ENCODE measurements around the gene TNIK. TPM values are rescaled to one million over a fixed set of nuclear protein-coding genes. Genes with fewer than 3 reads are reported as not detected.

The TNIK gene
- total RNA-seq, 4 donors from 2014 or later = 30.3 to 39.0 (median 36.8) TPM

GRCh38 chr3:171283183-171283847, 176.9 kb downstream of the TNIK start:
- Histone ChIP-seq H3K36me3 (no peaks in the 10 kb centered on the region), H3K4me1 (peaks cover 32 to 69% (median 56%) of the 10 kb centered on the region in 4 donors), H3K27ac (replicated peaks in 1 of 4) (peak overlapping the region; percentile 66 to 79 (median 76)), H3K9me3 (no peaks in the 10 kb centered on the region), H3K4me3 (no peak overlapping the region), H3K27me3 (no peaks in the 10 kb centered on the region)
- intact Hi-C loops (cut with DNase I) = no loop called here
- DNase-seq (ENCODE audit: extremely low spot score) = no peak
- TF ChIP-seq POLR2A (IDR thresholded peaks at IDR 0.05; ENCODE audit: low read depth) = no peak
- TF ChIP-seq POLR2AphosphoS5 (IDR thresholded peaks at IDR 0.05) = no peak
- no peak for TF ChIP-seq EP300 (IDR thresholded peaks at IDR 0.05)
- TF ChIP-seq, protein P1, sequence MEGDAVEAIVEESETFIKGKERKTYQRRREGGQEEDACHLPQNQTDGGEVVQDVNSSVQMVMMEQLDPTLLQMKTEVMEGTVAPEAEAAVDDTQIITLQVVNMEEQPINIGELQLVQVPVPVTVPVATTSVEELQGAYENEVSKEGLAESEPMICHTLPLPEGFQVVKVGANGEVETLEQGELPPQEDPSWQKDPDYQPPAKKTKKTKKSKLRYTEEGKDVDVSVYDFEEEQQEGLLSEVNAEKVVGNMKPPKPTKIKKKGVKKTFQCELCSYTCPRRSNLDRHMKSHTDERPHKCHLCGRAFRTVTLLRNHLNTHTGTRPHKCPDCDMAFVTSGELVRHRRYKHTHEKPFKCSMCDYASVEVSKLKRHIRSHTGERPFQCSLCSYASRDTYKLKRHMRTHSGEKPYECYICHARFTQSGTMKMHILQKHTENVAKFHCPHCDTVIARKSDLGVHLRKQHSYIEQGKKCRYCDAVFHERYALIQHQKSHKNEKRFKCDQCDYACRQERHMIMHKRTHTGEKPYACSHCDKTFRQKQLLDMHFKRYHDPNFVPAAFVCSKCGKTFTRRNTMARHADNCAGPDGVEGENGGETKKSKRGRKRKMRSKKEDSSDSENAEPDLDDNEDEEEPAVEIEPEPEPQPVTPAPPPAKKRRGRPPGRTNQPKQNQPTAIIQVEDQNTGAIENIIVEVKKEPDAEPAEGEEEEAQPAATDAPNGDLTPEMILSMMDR (IDR thresholded peaks at IDR 0.05) = no peak
- WGBS = 53% methylated on average over 6 of the region's 6 CpGs

DNA sequence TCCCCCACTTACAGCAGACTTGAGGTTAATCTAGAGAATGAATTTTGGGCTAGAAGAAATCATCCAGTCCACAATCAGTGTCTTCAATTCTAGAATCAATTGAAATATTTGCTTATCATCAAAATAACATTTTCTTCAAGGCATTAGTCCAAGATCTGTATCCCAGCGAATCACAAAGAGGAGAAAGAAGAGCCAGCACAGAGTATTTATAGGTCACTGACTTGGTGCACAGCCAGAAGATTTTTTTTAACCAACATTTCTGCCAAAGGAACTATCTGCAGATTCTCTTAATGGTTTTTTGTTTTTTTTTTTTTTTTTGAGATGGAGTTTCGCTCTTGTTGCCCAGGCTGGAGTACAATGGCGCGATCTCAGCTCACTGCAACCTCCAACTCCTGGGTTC, 178.2 kb downstream of the TNIK start:
- Histone ChIP-seq H3K4me3 (peak overlapping the region; percentile 8 to 36 (median 26)), H3K36me3 (no peaks in the 10 kb centered on the region), H3K4me1 (peaks cover 32 to 78% (median 67%) of the 10 kb centered on the region in 4 donors), H3K27me3 (no peaks in the 10 kb centered on the region), H3K27ac (replicated peaks in 1 of 4) (peak overlapping the region; percentile 66 to 79 (median 76)), H3K9me3 (no peaks in the 10 kb centered on the region)
- TF ChIP-seq EP300 (IDR thresholded peaks at IDR 0.05) (no peak), POLR2A (IDR thresholded peaks at IDR 0.05; ENCODE audit: low read depth) (no peak), POLR2AphosphoS5 (IDR thresholded peaks at IDR 0.05) (peak in 1 of 2 donors; percentile 17)
- TF ChIP-seq, protein P1 (IDR thresholded peaks at IDR 0.05) = no peak
- WGBS = 27% methylated on average over 4 of the region's 4 CpGs
- DNase-seq (ENCODE audit: extremely low spot score) = no peak
- intact Hi-C loops (cut with DNase I) = no loop called here

DNA sequence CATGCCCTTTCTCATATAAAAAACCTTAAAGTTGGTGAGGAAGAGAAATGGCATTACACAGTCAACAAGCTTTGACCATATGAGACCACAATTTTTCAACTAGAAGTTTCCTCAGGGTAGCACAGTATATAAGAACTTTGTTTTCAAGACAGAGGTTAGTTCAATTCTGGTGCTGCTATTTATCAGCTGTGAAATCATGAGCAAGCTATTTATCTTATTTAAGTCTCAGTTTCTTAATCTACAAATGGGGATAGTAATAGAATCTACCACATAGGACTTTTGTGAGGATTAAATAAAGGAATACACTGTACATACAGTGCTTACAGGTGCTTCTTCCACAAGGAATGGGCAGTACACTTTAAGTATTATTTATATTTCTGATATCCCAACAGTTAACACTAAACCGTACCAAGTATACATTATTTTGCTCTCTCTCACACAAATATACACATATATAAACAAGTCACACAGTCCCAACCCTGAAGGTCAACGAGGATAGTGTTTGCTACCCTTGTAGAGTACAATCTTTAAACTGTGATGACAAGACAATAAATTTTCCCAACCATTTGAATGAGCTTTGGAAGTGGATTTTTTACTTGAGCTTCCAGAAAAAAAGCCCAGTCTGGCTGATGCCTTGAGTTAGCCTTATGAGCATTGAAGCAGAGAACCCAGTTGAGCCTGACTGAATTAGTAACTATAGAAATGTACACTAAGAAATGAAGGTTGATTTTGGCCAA, 178.8 kb downstream of the TNIK start:
- WGBS = 53% methylated on average over 2 of the region's 2 CpGs
- intact Hi-C loops (cut with DNase I) = no loop called here

DNA sequence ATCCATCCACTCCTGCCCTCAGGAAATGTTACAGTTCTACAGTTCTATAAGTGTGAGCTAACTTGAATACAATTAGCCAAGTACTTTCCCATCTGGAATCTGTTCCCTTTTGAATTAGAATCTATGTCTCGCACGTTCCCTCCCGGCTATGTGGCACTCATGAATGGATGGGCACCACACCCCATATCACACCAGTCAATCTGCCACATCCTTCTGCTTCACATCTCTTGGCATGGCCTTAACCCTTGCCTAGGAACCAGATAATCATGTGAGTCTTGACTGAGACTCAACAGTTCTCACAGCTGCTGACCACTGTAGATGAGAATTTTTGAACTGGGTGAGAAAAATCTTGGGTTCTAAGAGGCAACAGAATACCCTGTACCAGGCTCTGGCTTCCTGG, 180.2 kb downstream of the TNIK start:
- no peak for TF ChIP-seq POLR2AphosphoS5 (IDR thresholded peaks at IDR 0.05)
- no peak for TF ChIP-seq POLR2A (IDR thresholded peaks at IDR 0.05; ENCODE audit: low read depth)
- no peak for TF ChIP-seq EP300 (IDR thresholded peaks at IDR 0.05)
- Histone ChIP-seq H3K27ac (replicated peaks in 1 of 4) (no peak overlapping the region), H3K36me3 (no peaks in the 10 kb centered on the region), H3K4me3 (no peak overlapping the region), H3K27me3 (no peaks in the 10 kb centered on the region), H3K4me1 (peaks cover 28 to 60% (median 58%) of the 10 kb centered on the region in 4 donors), H3K9me3 (no peaks in the 10 kb centered on the region)
- intact Hi-C loops (cut with DNase I) = no loop called here
- DNase-seq (ENCODE audit: extremely low spot score) = no peak
- 82% methylated on average over 3 of the region's 3 CpGs for WGBS

More for the DNA sequence above, 178.8 kb downstream of the TNIK start:
- H3K27ac ChIP-seq (replicated peaks in 1 of 4) = peak overlapping the region; percentile 66 to 79 (median 76)
- TF ChIP-seq, protein P1 (IDR thresholded peaks at IDR 0.05) = no peak
- TF ChIP-seq POLR2A (IDR thresholded peaks at IDR 0.05; ENCODE audit: low read depth) (no peak), POLR2AphosphoS5 (IDR thresholded peaks at IDR 0.05) (no peak), EP300 (IDR thresholded peaks at IDR 0.05) (no peak)
- H3K36me3 ChIP-seq = no peaks in the 10 kb centered on the region
- H3K9me3 ChIP-seq = no peaks in the 10 kb centered on the region
- H3K27me3 ChIP-seq = no peaks in the 10 kb centered on the region
- no peak for DNase-seq (ENCODE audit: extremely low spot score)
- peaks cover 32 to 75% (median 67%) of the 10 kb centered on the region in 4 donors for H3K4me1 ChIP-seq
- H3K4me3 ChIP-seq = no peak overlapping the region

GRCh38 chr3:171278299-171278590, 182.0 kb downstream of the TNIK start:
- H3K27ac ChIP-seq (replicated peaks in 1 of 4) = no peak overlapping the region

More at GRCh38 chr3:171278299-171278590, 182.0 kb downstream of the TNIK start:
- intact Hi-C loops (cut with DNase I) = no loop called here
- Histone ChIP-seq H3K36me3 (no peaks in the 10 kb centered on the region), H3K4me1 (peaks cover 11 to 44% (median 41%) of the 10 kb centered on the region in 4 donors), H3K27me3 (no peaks in the 10 kb centered on the region), H3K4me3 (no peak overlapping the region), H3K9me3 (no peaks in the 10 kb centered on the region)
- TF ChIP-seq EP300 (IDR thresholded peaks at IDR 0.05) = no peak
- no peak for TF ChIP-seq POLR2AphosphoS5 (IDR thresholded peaks at IDR 0.05)
- no peak for TF ChIP-seq POLR2A (IDR thresholded peaks at IDR 0.05; ENCODE audit: low read depth)
- TF ChIP-seq, protein P1 (IDR thresholded peaks at IDR 0.05) = no peak
- DNase-seq (ENCODE audit: extremely low spot score) = no peak

Measured in esophagus muscularis mucosa (tissue), 4 donors.